Type B pancreatic cell (in vitro differentiated cells): ENCODE results near the gene COL4A2. TPM values are rescaled to one million over a fixed set of nuclear protein-coding genes. Genes with fewer than 3 reads are reported as not detected.

Experiments
- DNase-seq: peaks from one replicate; pipeline ENCODE4 v3.0.0; 2021; ENCODE audit warnings: mixed read lengths; ENCODE audit not compliant: unreplicated experiment; ENCODE audit errors: extremely low spot score
- H3K27ac Mint-ChIP-seq: 2 replicates; pipeline ENCODE4 v1.8.0; 2021; ENCODE audit warnings: mild to moderate bottlenecking, mixed read lengths
- H3K27me3 Mint-ChIP-seq: 2 replicates; pipeline ENCODE4 v1.8.0; 2021; ENCODE audit warnings: mixed read lengths
- H3K36me3 Mint-ChIP-seq: 2 replicates; pipeline ENCODE4 v1.8.0; 2021; ENCODE audit warnings: mixed read lengths
- H3K4me1 Mint-ChIP-seq: one replicate; pipeline ENCODE4 v1.8.0; 2021; ENCODE audit warnings: mixed read lengths; ENCODE audit not compliant: unreplicated experiment
- H3K4me3 Mint-ChIP-seq: 2 replicates; pipeline ENCODE4 v1.8.0; 2021; ENCODE audit warnings: mild to moderate bottlenecking, mixed read lengths
- H3K9me3 Mint-ChIP-seq: 2 replicates; pipeline ENCODE4 v1.8.0; 2021; ENCODE audit warnings: mixed read lengths
- CTCF ChIP-seq: fragments of 200-600 bp; sonication (generic); conservative IDR thresholded peaks from 2 replicates; pipeline ENCODE4 v1.5.0; 2021; ENCODE audit warnings: antibody characterized with exemption, mild to moderate bottlenecking
- total RNA-seq: library from RNA; stranded (reverse); gene quantifications from 2 replicates; pipeline ENCODE4 v1.2.1, GENCODE V29; 2021; ENCODE audit warnings: low replicate concordance

COL4A2 gene
- total RNA-seq, 1 donor from 2014 or later, result 145 TPM

- H3K27me3 Mint-ChIP-seq, result no peaks in the 10 kb centered on the region
- H3K4me3 Mint-ChIP-seq, result no peak overlapping the region
- no peak overlapping the region for H3K27ac Mint-ChIP-seq
- DNase-seq, result no peak
- TF ChIP-seq CTCF, result no peak
- H3K9me3 Mint-ChIP-seq, result no peaks in the 10 kb centered on the region
- H3K36me3 Mint-ChIP-seq, result peaks cover 14% of the 10 kb centered on the region
- peaks cover 11% of the 10 kb centered on the region for H3K4me1 Mint-ChIP-seq
These were observed 198.5 kb downstream of the COL4A2 start for GRCh38 chr13:110505594-110505993.

- H3K4me1 Mint-ChIP-seq, result peaks cover 11% of the 10 kb centered on the region
- H3K9me3 Mint-ChIP-seq, result no peaks in the 10 kb centered on the region
- H3K36me3 Mint-ChIP-seq, result peaks cover 9% of the 10 kb centered on the region
- H3K27ac Mint-ChIP-seq, result no peak overlapping the region
- no peak for DNase-seq
- no peak overlapping the region for H3K4me3 Mint-ChIP-seq
- TF ChIP-seq CTCF, result no peak
- H3K27me3 Mint-ChIP-seq, result no peaks in the 10 kb centered on the region
These were observed 199.3 kb downstream of the COL4A2 start for GRCh38 chr13:110506396-110506795.

GRCh38 chr13:110506859-110507566, 199.9 kb downstream of the COL4A2 start:
- peak overlapping the region; percentile 78 for H3K27ac Mint-ChIP-seq
- no peaks in the 10 kb centered on the region for H3K27me3 Mint-ChIP-seq
- H3K36me3 Mint-ChIP-seq, result peaks cover 7% of the 10 kb centered on the region
- no peak for TF ChIP-seq CTCF
- no peak for DNase-seq
- no peaks in the 10 kb centered on the region for H3K9me3 Mint-ChIP-seq
- H3K4me3 Mint-ChIP-seq, result no peak overlapping the region
- peaks cover 11% of the 10 kb centered on the region for H3K4me1 Mint-ChIP-seq

- H3K27ac Mint-ChIP-seq, result peak overlapping the region; percentile 78
- H3K4me1 Mint-ChIP-seq, result peaks cover 11% of the 10 kb centered on the region
- H3K27me3 Mint-ChIP-seq, result no peaks in the 10 kb centered on the region
- no peaks in the 10 kb centered on the region for H3K9me3 Mint-ChIP-seq
- no peak for TF ChIP-seq CTCF
- DNase-seq, result no peak
- no peak overlapping the region for H3K4me3 Mint-ChIP-seq
- peaks cover 3% of the 10 kb centered on the region for H3K36me3 Mint-ChIP-seq
These were observed 200.7 kb downstream of the COL4A2 start for GRCh38 chr13:110507678-110508381.

- TF ChIP-seq CTCF, result no peak
- H3K27me3 Mint-ChIP-seq, result no peaks in the 10 kb centered on the region
- H3K4me1 Mint-ChIP-seq, result peaks cover 11% of the 10 kb centered on the region
- no peak overlapping the region for H3K27ac Mint-ChIP-seq
- H3K9me3 Mint-ChIP-seq, result no peaks in the 10 kb centered on the region
- H3K36me3 Mint-ChIP-seq, result peaks cover 6% of the 10 kb centered on the region
- no peak for DNase-seq
- H3K4me3 Mint-ChIP-seq, result no peak overlapping the region
These were observed 202.4 kb downstream of the COL4A2 start for GRCh38 chr13:110509478-110509926.
